Measurements from ENCODE around the gene HIGD2A.

- TF ChIP-seq CTCF (conservative IDR thresholded peaks at IDR 0.05; ENCODE audit: low read depth in 2 of 2) = no peak
- TF ChIP-seq EZH2phosphoT487 (IDR thresholded peaks at IDR 0.05; ENCODE audit: unreplicated experiment) = no peak
- no peak for TF ChIP-seq REST (IDR thresholded peaks at IDR 0.05; ENCODE audit: unreplicated experiment)
- no peak for TF ChIP-seq POLR2AphosphoS5 (IDR thresholded peaks at IDR 0.05; ENCODE audit: low read depth)
Measured at GRCh38 chr5:176420972-176421544, 32.5 kb downstream of the HIGD2A start.

Measured in GM23338 (cell line).